Activated T-helper 1 cell treated with anti-CD3 and anti-CD28 coated beads, Interleukin-12 subunit alpha, Interleukin-12 subunit beta, Interleukin-2, Interleukin-4 antibody, amounts not matched to agents 30 ng/mL and 10 ng/mL and 1 ng/mL, durations not matched to agents 14 hours and 24 hours and 36 hours (primary cell): ENCODE measurements around the gene ARNT2. TPM values are rescaled to one million over a fixed set of nuclear protein-coding genes. Genes with fewer than 3 reads are reported as not detected.

Source experiments
- DNase-seq: peaks from one replicate; pipeline ENCODE4 v3.0.0; 2021; ENCODE audit warnings: low spot score
- H3K27ac Mint-ChIP-seq: one replicate; pipeline ENCODE4 v1.8.0; 2021; ENCODE audit warnings: mild to moderate bottlenecking, mixed read lengths
- H3K27me3 Mint-ChIP-seq: one replicate; pipeline ENCODE4 v1.8.0; 2022; ENCODE audit warnings: mild to moderate bottlenecking, moderate library complexity, mixed read lengths; ENCODE audit not compliant: insufficient read depth
- H3K36me3 Mint-ChIP-seq: one replicate; pipeline ENCODE4 v1.8.0; 2021; ENCODE audit warnings: low read depth, mixed read lengths
- H3K4me1 Mint-ChIP-seq: one replicate; pipeline ENCODE4 v1.8.0; 2021; ENCODE audit warnings: low read depth, mixed read lengths
- H3K4me3 Mint-ChIP-seq: one replicate; pipeline ENCODE4 v1.8.0; 2021; ENCODE audit warnings: mild to moderate bottlenecking, moderate library complexity, mixed read lengths
- H3K9me3 Mint-ChIP-seq: one replicate; pipeline ENCODE4 v1.8.0; 2021; ENCODE audit warnings: mixed read lengths
- intact Hi-C: fragments of 100-400 bp; cut with micrococcal nuclease; formaldehyde crosslinking; loops from one replicate; pipeline ENCODE4 v1.15.1; 2024
- total RNA-seq: library from RNA; stranded (reverse); gene quantifications from 2 replicates; pipeline ENCODE4 v1.2.3, GENCODE V29; 2022

The ARNT2 gene
- total RNA-seq, 1 donor from 2014 or later: 0.36 TPM

DNA sequence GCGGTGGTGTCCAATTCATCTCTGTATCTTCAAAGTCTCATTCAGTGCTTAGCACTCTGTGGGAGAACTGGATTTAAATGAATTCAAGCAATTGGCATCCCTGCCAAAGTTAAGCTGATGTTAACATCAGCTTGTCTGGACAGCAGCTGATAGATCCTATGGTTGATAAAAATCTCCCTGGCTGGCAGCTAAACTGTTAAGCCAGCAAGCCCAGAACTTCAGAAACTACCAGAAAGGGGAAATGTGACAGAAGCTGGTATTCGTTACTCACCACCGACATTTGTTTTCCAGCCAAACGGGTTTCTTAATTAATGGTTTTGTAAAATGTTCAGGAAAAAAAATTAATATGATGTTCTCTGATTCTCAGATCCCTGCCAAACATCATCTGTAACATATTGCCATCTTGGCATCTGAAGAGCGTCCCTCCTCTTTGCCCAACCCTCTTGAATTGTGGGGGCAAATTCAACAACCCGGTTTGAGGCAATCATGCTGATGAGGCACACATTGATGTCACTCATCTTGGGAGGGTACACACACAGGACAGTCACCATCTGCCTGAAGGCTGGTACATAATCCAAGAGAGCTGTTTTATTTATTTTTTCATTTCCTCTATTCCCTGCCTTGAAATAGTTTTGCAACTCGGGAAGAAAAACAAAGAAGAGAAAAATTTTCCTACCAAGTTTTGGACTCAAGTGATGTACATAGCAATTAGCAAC, 214.7 kb downstream of the ARNT2 start:
- H3K36me3 Mint-ChIP-seq: no peaks in the 10 kb centered on the region
- H3K27ac Mint-ChIP-seq: no peak overlapping the region
- no peak for DNase-seq
- peaks cover 14% of the 10 kb centered on the region for H3K27me3 Mint-ChIP-seq
- intact Hi-C loops: loop anchor here (5.0 kb wide), 1 partner anchor 158 kb away; the partner anchor contains the start of gene CEMIP
- H3K4me3 Mint-ChIP-seq: no peak overlapping the region
- no peaks in the 10 kb centered on the region for H3K4me1 Mint-ChIP-seq
- H3K9me3 Mint-ChIP-seq: peaks cover 12% of the 10 kb centered on the region

DNA sequence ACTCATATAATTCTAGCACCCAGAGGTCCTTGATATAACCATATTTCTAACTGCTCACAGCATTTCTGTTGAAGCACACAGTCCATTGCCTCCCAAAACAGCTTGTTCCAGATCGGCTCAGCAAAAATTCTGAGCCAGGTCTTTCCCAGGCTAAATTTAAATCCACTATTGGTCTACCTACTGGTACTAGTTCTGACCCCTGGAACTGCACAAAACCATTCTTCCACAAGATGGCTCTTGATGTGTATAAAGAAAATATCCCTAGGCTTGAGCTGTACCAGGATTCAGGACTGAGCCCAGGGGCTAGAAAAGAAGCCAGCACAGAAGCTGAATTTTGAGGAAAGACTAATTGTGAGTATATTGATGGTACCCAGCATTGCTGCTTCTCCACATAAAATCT, 215.5 kb downstream of the ARNT2 start:
- intact Hi-C loops: loop anchor here (5.0 kb wide), 1 partner anchor 158 kb away; the partner anchor contains the start of gene CEMIP
- H3K27ac Mint-ChIP-seq: no peak overlapping the region

DNA sequence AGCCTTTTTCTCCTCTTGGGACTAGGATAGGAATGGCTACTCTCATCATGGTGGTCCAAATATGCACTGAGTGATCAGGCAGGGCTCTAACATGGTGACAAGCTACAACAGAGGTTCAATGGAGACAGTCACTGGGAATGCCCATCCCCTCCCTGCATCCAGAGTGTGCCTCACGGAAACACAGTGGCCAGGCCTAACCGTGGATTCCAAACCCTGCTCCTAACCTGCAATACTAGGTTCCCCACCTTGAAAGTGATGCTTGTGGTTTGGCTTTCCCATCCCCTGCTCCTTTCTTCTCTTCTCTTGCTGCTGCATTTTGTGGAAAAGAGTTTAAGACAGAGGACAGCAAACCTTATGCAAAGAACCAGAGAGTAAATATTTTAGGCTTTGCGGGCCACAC, 216.0 kb downstream of the ARNT2 start:
- H3K27ac Mint-ChIP-seq: no peak overlapping the region
- intact Hi-C loops: no loop called here
- H3K36me3 Mint-ChIP-seq: no peaks in the 10 kb centered on the region
- no peaks in the 10 kb centered on the region for H3K4me1 Mint-ChIP-seq
- no peak for DNase-seq
- peaks cover 12% of the 10 kb centered on the region for H3K9me3 Mint-ChIP-seq
- H3K27me3 Mint-ChIP-seq: peaks cover 14% of the 10 kb centered on the region
- H3K4me3 Mint-ChIP-seq: no peak overlapping the region

More for the DNA sequence above, 215.5 kb downstream of the ARNT2 start:
- H3K4me3 Mint-ChIP-seq: no peak overlapping the region
- peaks cover 12% of the 10 kb centered on the region for H3K9me3 Mint-ChIP-seq
- H3K27me3 Mint-ChIP-seq: peaks cover 14% of the 10 kb centered on the region
- no peaks in the 10 kb centered on the region for H3K4me1 Mint-ChIP-seq
- H3K36me3 Mint-ChIP-seq: no peaks in the 10 kb centered on the region
- no peak for DNase-seq

DNA sequence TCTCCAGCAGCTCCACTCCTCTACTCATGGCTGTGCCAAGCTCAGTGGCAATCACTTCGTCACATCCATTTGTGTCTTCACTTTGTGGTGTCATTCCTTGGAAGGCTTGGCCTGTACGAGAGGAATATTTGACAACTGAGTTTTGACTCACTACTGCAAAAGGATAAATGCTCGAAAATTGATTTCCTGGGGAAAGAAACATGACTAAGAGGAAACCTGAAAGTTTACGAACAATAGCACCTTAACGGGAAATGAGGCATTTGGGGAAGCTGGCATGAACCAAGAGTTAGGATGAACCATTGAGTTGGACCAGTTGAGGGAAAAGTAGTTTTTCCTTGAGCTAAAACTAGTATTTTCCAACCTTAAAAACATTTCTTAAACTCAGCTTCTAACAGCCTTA, 216.7 kb downstream of the ARNT2 start:
- no peak for DNase-seq
- H3K4me3 Mint-ChIP-seq: no peak overlapping the region
- H3K27me3 Mint-ChIP-seq: peaks cover 14% of the 10 kb centered on the region
- intact Hi-C loops: no loop called here
- H3K27ac Mint-ChIP-seq: no peak overlapping the region
- peaks cover 12% of the 10 kb centered on the region for H3K9me3 Mint-ChIP-seq
- H3K4me1 Mint-ChIP-seq: no peaks in the 10 kb centered on the region
- H3K36me3 Mint-ChIP-seq: no peaks in the 10 kb centered on the region

DNA sequence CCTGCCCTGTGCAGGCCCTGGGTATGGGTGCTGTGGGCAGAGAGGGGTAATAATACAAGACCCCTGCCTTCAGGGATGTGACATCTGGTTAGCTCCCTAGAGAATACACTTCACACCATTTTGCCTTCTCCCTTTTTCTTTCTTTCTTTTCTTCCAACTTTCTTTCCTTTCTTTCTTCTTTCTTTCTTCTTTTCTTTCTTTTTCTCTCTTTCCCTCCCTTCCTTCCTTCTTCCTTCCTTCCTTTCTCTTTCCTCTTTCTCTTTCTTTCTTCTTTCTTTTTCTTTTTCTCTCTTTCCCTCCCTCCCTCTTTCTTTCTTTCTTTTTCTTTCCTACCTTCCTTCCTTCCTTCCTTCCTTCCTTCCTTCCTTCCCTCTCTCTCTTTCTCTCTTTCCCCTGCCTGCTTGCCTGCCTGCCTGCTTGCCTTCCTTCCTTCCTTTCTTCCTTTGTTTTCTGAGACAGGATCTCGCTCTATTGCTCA, 222.5 kb downstream of the ARNT2 start:
- Mint-ChIP-seq H3K4me3 (no peak overlapping the region), H3K4me1 (no peaks in the 10 kb centered on the region), H3K9me3 (peaks cover 12% of the 10 kb centered on the region), H3K27me3 (peaks cover 5% of the 10 kb centered on the region), H3K27ac (no peak overlapping the region), H3K36me3 (no peaks in the 10 kb centered on the region)
- no peak for DNase-seq
- intact Hi-C loops: no loop called here

DNA sequence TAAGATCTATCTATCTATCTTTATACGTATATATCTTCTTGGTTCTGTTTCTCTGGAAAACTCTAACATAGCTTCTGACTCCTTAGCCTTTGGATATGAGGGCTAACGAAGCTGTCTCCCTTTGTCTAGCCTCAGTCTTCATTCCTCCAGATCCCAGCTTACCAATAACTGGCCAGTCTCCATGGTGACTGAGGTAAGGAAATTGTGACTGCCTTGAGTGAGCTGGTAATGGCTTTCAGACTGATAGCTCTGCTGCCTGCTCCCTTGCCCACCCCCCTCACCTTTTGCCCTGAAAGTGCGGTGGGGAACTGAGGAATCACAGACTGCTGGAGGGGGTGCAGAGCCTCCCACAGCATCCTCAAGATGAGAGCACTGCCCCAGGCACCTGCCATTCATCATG, 225.2 kb downstream of the ARNT2 start:
- no peak for DNase-seq
- no peaks in the 10 kb centered on the region for H3K9me3 Mint-ChIP-seq
- H3K4me3 Mint-ChIP-seq: no peak overlapping the region
- intact Hi-C loops: no loop called here
- no peaks in the 10 kb centered on the region for H3K4me1 Mint-ChIP-seq
- peaks cover 4% of the 10 kb centered on the region for H3K27me3 Mint-ChIP-seq
- H3K36me3 Mint-ChIP-seq: no peaks in the 10 kb centered on the region
- no peak overlapping the region for H3K27ac Mint-ChIP-seq

DNA sequence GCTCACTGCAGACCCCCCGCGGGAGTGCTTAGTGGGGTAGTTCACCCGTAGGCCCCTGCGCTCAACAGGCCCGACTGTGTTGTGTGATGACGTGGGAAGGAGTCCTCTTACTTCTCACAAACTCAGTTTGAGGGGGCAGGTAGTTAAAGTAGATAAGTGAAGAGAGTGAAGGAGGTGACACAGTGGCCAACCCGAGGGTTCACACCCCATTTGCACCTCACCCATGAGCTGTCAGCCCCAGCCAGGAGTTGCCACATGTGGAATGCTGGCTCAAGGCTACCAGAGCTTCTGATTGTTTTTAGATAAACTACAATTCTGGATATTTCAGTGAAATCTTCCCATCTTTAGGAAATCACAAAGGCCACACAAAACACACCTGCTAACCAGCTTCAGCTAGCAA, 226.8 kb downstream of the ARNT2 start:
- peaks cover 4% of the 10 kb centered on the region for H3K27me3 Mint-ChIP-seq
- H3K4me3 Mint-ChIP-seq: no peak overlapping the region
- DNase-seq: no peak
- H3K9me3 Mint-ChIP-seq: no peaks in the 10 kb centered on the region
- no peak overlapping the region for H3K27ac Mint-ChIP-seq
- H3K36me3 Mint-ChIP-seq: no peaks in the 10 kb centered on the region
- H3K4me1 Mint-ChIP-seq: no peaks in the 10 kb centered on the region
- intact Hi-C loops: no loop called here

DNA sequence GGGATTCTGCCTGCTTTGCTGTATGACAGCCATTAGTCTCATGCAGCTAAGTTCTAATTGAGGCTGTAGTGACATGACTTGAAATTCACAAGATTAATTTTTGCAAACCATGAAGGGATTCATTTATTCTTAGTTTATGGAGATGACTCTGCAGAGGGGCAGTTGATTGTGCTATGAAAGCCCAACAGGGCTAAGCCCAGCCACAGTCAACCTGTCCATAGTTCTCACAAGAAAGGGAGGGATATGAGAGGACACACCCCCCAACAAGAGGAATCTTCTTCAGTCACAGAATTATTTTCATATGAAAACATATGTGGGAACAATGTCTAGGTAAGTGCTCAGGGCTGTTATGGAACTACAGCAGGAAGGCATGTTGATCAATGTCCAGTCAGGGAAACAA, 229.0 kb downstream of the ARNT2 start:
- no peak for DNase-seq
- Mint-ChIP-seq H3K4me1 (no peaks in the 10 kb centered on the region), H3K9me3 (no peaks in the 10 kb centered on the region), H3K27me3 (peaks cover 4% of the 10 kb centered on the region), H3K4me3 (no peak overlapping the region), H3K27ac (no peak overlapping the region), H3K36me3 (no peaks in the 10 kb centered on the region)
- intact Hi-C loops: no loop called here

DNA sequence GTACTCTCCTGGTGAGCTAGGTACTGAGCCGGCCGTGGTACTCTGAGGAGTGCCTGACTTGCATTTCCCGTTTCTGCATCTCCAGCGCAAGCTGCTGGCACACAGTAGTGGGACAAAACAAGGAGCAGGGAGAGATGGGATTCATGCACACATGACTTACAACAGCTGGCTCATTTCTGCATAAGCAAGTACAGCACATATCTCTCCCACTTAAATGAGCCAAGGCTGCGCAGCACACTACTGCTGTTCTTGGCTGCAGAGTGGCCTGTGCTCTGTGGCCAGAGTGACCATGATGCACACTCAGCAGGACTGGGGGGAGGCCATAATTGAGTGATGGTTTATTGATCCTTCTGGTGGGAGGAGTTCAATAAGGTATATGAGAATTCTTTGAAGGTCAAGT, 231.8 kb downstream of the ARNT2 start:
- no peaks in the 10 kb centered on the region for H3K9me3 Mint-ChIP-seq
- intact Hi-C loops: no loop called here
- no peaks in the 10 kb centered on the region for H3K4me1 Mint-ChIP-seq
- H3K36me3 Mint-ChIP-seq: no peaks in the 10 kb centered on the region
- no peak for DNase-seq
- H3K27me3 Mint-ChIP-seq: peaks cover 4% of the 10 kb centered on the region
- H3K27ac Mint-ChIP-seq: no peak overlapping the region
- H3K4me3 Mint-ChIP-seq: no peak overlapping the region

DNA sequence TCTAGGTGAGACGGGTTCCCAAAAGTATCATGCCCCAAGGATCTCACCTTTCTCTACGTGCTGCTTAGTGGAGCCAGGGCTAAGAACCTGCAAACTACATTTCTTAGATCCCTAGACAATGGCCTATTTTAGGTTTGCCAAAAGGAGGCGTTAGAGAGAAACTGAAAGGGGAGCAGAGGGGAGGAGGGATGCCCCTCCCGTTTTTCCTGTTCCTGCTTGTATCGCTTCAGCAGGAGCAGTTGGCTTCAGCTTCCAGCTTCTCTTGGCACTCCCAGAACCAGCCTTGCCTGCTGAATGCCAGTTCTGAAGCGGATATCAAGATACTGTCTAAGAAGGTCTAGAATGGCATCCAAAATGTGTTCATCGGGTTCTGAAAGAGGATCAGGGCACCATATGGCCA, 232.5 kb downstream of the ARNT2 start:
- no peaks in the 10 kb centered on the region for H3K4me1 Mint-ChIP-seq
- no peaks in the 10 kb centered on the region for H3K9me3 Mint-ChIP-seq
- no peak overlapping the region for H3K27ac Mint-ChIP-seq
- no peaks in the 10 kb centered on the region for H3K36me3 Mint-ChIP-seq
- intact Hi-C loops: no loop called here
- H3K4me3 Mint-ChIP-seq: no peak overlapping the region
- H3K27me3 Mint-ChIP-seq: peaks cover 4% of the 10 kb centered on the region
- no peak for DNase-seq

DNA sequence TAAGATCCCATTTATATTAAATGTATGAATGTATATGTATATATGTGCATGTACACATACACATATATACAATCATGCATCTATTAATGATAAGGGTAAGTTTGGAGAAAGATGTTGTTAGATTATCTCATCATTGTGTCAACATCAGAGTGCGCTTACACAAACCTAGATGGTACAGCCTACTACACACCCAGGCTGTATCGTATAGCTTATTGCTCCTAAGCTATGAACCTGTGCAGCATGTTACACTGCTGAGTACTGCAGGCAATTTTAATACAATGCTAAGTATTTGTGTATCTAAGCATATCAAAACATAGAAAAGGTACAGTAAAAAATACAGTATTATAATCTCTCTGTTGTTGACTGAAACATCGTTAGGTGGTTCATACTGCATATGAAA, 233.6 kb downstream of the ARNT2 start:
- DNase-seq: no peak
- Mint-ChIP-seq H3K27ac (no peak overlapping the region), H3K4me3 (no peak overlapping the region), H3K36me3 (no peaks in the 10 kb centered on the region), H3K4me1 (no peaks in the 10 kb centered on the region), H3K9me3 (no peaks in the 10 kb centered on the region), H3K27me3 (peaks cover 2% of the 10 kb centered on the region)
- intact Hi-C loops: no loop called here

DNA sequence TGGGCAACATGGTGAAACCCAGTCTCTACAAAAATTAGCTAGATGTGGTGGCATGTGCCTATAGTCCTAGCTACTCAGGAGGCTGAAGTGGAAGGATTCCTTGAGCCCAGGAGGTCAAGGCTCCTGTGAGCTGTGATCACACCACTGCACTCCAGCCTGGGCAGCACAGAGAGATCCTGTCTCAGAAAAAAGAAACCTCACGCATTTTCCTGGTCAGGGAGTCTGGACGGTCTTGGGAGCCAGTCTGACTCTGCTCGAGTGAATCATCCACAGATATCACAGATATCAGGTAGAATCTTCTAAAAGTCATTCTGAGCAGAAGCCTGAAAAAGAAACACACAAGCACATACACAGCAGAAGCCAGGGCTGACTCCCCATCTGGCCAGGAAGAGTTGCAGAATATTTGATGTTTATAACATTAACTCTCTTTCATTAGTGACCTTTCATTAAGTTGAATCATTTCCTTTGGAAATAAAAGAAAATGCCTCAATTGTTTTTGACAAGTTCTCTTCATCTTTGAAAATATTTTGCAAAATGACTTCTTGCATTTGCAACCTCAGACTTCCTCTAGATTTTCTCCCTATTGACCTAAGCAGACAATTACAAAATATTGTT, 234.5 kb downstream of the ARNT2 start:
- intact Hi-C loops: no loop called here
- H3K27ac Mint-ChIP-seq: no peak overlapping the region
- DNase-seq: no peak
- no peaks in the 10 kb centered on the region for H3K4me1 Mint-ChIP-seq
- H3K4me3 Mint-ChIP-seq: no peak overlapping the region
- H3K36me3 Mint-ChIP-seq: no peaks in the 10 kb centered on the region
- H3K9me3 Mint-ChIP-seq: no peaks in the 10 kb centered on the region
- no peaks in the 10 kb centered on the region for H3K27me3 Mint-ChIP-seq

DNA sequence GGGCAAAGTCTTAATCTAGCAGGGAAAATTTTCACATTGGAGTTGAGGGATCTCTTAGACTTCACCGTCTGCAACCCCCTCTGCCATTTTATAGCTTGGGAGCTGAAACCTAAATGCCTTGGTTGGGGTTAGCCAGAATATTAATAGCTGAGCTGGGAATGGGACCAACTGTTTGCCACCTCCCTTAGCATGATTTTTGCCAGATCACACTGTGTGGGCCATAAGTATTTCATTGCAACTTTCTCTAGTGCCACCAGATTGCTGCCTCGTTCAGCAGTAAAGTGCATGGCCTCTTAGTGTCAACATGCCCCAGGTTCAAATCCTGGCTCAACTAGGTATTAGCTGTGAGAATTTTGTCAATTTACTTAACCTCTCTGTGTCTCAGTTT, 235.0 kb downstream of the ARNT2 start:
- no peak overlapping the region for H3K4me3 Mint-ChIP-seq
- H3K36me3 Mint-ChIP-seq: no peaks in the 10 kb centered on the region
- H3K9me3 Mint-ChIP-seq: no peaks in the 10 kb centered on the region
- intact Hi-C loops: no loop called here
- no peaks in the 10 kb centered on the region for H3K4me1 Mint-ChIP-seq
- H3K27ac Mint-ChIP-seq: no peak overlapping the region
- no peaks in the 10 kb centered on the region for H3K27me3 Mint-ChIP-seq
- DNase-seq: no peak
